ENCODE measurements around the gene C6orf58. TPM values are rescaled to one million over a fixed set of nuclear protein-coding genes. Genes with fewer than 3 reads are reported as not detected.

C6orf58 gene
- total RNA-seq = not detected in 2 replicates

DNA sequence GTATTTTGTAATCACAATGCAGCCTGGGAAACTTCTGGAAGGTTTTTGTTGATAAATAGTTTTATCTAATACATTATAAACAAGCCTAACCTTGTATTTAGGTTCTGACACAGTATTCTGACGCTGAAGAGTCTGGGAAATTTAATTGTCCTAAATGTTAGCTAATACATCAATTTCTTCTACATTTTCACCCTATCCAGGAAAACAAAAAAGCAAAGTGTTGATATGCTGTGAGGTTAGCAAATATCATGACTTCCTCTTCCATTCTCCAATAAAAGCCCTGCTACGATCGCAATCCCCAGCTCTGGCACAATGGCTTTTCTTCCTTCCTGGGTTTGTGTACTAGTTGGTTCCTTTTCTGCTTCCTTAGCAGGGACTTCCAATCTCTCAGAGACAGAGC, at the start of gene C6orf58:
Gene C6orf58, plus strand, starts transcription at position 301 of the 400 bp plus-strand sequence. Its CDS starts 12 bp downstream, at position 313.
- H3K4me1 Mint-ChIP-seq (ENCODE audit: low read depth) = peaks cover 6% of the 10 kb centered on the region
- intact Hi-C loops (cut with micrococcal nuclease) = no loop called here
- peaks cover 11% of the 10 kb centered on the region for H3K27me3 Mint-ChIP-seq (ENCODE audit: low read depth)
- no peaks in the 10 kb centered on the region for H3K9me3 Mint-ChIP-seq
- no peak within 1 kb of the TSS for H3K27ac Mint-ChIP-seq
- H3K36me3 Mint-ChIP-seq (ENCODE audit: low read depth) = no peaks in the 10 kb centered on the region
- H3K4me3 Mint-ChIP-seq (ENCODE audit: low read depth) = no peak within 1 kb of the TSS
- no peak for DNase-seq (ENCODE audit: low spot score)

DNA sequence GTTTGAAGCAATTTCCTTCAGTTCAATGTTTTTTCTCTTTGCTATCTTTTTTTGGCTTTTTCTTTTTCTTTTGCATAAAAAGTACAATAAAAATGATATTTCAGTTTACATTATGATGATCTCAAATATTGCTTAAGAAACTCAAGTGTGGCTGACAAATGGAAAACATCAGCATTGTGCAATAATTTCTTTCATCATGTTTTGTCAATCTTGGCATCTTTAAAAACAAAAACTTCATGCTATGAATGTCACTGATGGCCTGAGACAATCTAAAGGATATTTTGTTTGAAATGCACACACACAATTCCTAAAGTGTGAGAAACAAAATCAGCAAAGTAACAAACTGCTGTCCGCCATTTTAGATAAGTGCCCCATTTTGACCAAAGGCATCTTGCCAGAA, 44.0 kb upstream of the C6orf58 start:
- no peaks in the 10 kb centered on the region for H3K9me3 Mint-ChIP-seq
- no peaks in the 10 kb centered on the region for H3K4me1 Mint-ChIP-seq (ENCODE audit: low read depth)
- no peak for DNase-seq (ENCODE audit: low spot score)
- no peaks in the 10 kb centered on the region for H3K36me3 Mint-ChIP-seq (ENCODE audit: low read depth)
- no peak overlapping the region for H3K27ac Mint-ChIP-seq
- intact Hi-C loops (cut with micrococcal nuclease) = no loop called here
- H3K4me3 Mint-ChIP-seq (ENCODE audit: low read depth) = no peak overlapping the region
- peaks cover 39% of the 10 kb centered on the region for H3K27me3 Mint-ChIP-seq (ENCODE audit: low read depth)

DNA sequence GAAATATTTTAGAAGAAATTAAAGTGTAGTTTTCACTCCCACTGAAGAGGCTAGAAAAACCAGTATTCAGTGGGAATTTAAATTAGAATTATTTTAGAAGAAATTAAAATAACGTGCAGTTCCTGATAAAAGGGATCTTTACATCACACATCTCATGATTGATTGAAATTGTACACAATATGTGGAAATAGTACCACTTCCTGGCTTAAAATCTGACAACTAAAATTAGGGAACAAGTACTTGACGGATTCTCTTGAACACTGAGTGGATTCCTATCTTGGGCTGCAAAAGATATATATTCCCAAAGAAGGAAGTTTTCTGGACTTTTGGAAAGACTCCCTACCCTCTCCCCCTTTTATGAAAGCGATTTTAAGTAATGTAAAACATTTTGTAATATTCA, 43.2 kb upstream of the C6orf58 start:
- Mint-ChIP-seq H3K4me1 (ENCODE audit: low read depth) (no peaks in the 10 kb centered on the region), H3K27ac (no peak overlapping the region), H3K27me3 (ENCODE audit: low read depth) (peaks cover 34% of the 10 kb centered on the region), H3K9me3 (no peaks in the 10 kb centered on the region), H3K36me3 (ENCODE audit: low read depth) (no peaks in the 10 kb centered on the region), H3K4me3 (ENCODE audit: low read depth) (no peak overlapping the region)
- intact Hi-C loops (cut with micrococcal nuclease) = no loop called here
- DNase-seq (ENCODE audit: low spot score) = no peak

DNA sequence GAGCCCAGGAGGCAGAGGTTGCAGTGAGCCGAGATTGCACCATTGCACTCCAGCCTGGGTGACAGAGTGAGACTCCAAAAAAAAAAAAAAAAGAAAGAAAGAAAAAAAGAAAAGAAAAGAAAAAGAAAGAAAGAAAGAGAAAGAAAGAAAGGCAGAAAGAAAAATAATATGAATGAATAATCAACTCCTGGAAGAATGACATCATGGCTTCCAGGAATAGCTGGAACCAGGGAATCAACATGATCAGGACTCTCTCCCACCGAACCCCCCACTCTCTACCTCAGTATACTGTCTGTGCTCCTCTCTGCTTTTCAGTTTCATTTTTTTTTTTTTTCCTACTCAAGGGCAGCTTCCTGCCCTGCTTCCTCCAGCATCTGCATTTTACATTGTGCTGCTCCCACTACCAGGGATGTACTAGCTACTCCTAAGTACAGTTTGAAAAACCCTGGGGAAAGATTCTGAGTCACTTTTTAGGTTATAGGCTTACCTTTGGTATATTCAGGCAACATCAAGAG, 38.2 kb upstream of the C6orf58 start:
- Mint-ChIP-seq H3K36me3 (ENCODE audit: low read depth) (no peaks in the 10 kb centered on the region), H3K4me3 (ENCODE audit: low read depth) (no peak overlapping the region)
- intact Hi-C loops (cut with micrococcal nuclease) = loop anchor here (1.0 to 2.0 kb wide), 5 partner anchors 10 to 352 kb away; partner anchors contain the start of gene MTCL3

DNA sequence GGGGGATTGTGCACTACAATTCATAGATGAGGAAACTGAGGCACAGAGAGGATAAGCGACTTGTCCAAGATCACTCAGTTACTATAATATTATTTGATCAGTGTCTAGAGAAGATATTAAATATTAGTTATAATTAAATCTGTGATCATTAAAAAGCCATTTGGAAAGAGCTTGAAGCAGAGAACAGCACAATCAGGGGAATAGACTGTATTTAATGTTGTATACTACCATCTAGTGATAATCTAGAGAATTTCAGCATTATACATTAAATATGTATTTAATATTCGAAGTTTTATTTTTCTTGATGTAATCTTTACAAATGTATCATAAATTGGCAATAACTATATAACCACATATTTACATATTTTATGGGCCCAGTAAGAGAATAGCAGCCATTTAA, 37.7 kb upstream of the C6orf58 start:
- H3K36me3 Mint-ChIP-seq (ENCODE audit: low read depth) = no peaks in the 10 kb centered on the region
- peaks cover 2% of the 10 kb centered on the region for H3K4me1 Mint-ChIP-seq (ENCODE audit: low read depth)
- peaks cover 22% of the 10 kb centered on the region for H3K27me3 Mint-ChIP-seq (ENCODE audit: low read depth)
- intact Hi-C loops (cut with micrococcal nuclease) = loop anchor here (1.0 to 2.0 kb wide), 4 partner anchors 20 to 352 kb away; partner anchors contain the start of gene MTCL3
- H3K9me3 Mint-ChIP-seq = no peaks in the 10 kb centered on the region
- no peak overlapping the region for H3K27ac Mint-ChIP-seq
- no peak for DNase-seq (ENCODE audit: low spot score)
- no peak overlapping the region for H3K4me3 Mint-ChIP-seq (ENCODE audit: low read depth)

More for the DNA sequence above, 38.2 kb upstream of the C6orf58 start:
- no peak overlapping the region for H3K27ac Mint-ChIP-seq
- peaks cover 25% of the 10 kb centered on the region for H3K27me3 Mint-ChIP-seq (ENCODE audit: low read depth)
- no peaks in the 10 kb centered on the region for H3K9me3 Mint-ChIP-seq
- peaks cover 2% of the 10 kb centered on the region for H3K4me1 Mint-ChIP-seq (ENCODE audit: low read depth)
- DNase-seq (ENCODE audit: low spot score) = no peak

DNA sequence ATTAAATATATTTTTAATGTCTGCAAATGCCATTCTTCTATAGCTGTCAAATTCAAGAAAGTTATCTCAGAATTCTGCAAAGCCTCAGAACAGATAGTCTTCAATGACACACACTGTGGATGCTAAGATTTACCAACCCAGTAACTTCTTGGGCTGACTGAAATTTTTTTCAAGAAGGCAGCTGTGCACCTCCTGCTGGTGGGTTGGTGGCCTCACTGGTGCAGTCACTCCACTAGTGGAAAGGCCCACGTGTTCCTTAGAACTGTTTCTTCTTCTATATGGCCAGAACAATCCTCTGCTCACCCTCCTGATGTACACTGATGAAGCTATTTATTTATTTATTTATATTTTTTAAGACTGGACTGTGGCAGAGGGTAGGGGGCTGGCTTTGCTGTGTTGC, 29.8 kb upstream of the C6orf58 start:
- Mint-ChIP-seq H3K4me1 (ENCODE audit: low read depth) (no peaks in the 10 kb centered on the region), H3K27ac (no peak overlapping the region), H3K4me3 (ENCODE audit: low read depth) (no peak overlapping the region), H3K27me3 (ENCODE audit: low read depth) (peaks cover 29% of the 10 kb centered on the region), H3K36me3 (ENCODE audit: low read depth) (no peaks in the 10 kb centered on the region), H3K9me3 (no peaks in the 10 kb centered on the region)
- no peak for DNase-seq (ENCODE audit: low spot score)
- intact Hi-C loops (cut with micrococcal nuclease) = no loop called here

DNA sequence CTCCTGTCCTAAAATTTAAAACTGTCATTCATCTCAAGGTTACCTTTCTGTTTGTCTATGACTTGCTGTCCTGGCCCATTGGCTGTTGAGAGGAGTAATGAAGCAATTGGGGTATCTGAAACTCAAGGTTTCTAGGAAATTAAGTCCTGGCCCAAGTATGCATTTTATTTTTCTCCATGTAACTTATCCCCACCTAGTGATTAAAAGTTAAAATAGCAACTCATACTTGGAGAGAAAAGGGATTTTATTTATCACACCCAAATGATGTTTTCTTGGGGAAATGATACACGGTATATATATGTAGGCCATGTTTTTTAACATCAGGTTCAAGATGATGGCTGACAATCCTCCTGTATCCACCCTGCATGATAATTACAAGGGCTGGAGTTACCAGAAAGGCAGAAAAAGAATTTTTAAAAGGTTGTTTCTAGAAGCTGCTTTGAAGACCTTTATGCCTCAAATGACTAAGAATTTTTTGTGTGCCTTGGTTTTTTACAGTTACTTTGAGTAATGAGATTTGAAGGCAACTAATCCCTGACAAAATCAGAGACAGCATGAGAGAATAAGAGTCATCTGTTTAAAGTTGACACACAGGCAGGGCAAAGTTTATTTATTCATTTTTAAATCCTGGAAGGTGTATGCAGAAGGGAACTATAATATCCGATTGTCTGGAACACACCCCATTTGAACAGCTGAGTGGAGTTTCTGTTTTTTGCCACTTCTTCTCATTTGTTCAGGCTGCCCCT, 28.9 kb upstream of the C6orf58 start:
- no peaks in the 10 kb centered on the region for H3K9me3 Mint-ChIP-seq
- no peaks in the 10 kb centered on the region for H3K4me1 Mint-ChIP-seq (ENCODE audit: low read depth)
- no peak for DNase-seq (ENCODE audit: low spot score)
- no peak overlapping the region for H3K4me3 Mint-ChIP-seq (ENCODE audit: low read depth)
- H3K36me3 Mint-ChIP-seq (ENCODE audit: low read depth) = no peaks in the 10 kb centered on the region
- H3K27ac Mint-ChIP-seq = no peak overlapping the region
- peaks cover 29% of the 10 kb centered on the region for H3K27me3 Mint-ChIP-seq (ENCODE audit: low read depth)
- intact Hi-C loops (cut with micrococcal nuclease) = no loop called here

DNA sequence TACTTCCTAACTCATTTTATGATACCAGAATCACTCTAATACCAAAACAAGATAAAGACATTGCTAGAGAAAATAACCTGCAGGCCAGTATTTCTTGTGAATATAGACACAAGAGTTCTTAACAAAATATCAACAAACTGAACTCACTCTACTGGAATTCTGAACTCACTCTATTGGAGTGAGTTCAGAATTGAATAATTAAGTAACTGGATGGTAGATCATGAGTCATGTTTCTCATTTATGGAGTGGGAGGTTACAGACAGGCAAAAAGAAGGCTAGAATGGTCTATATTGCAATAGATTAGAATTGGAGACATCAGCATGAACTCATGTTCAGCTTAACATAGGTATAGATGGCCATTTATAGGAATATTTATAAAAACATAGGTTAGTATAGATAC, 26.6 kb upstream of the C6orf58 start:
- DNase-seq (ENCODE audit: low spot score) = no peak
- Mint-ChIP-seq H3K4me1 (ENCODE audit: low read depth) (no peaks in the 10 kb centered on the region), H3K27me3 (ENCODE audit: low read depth) (peaks cover 26% of the 10 kb centered on the region), H3K9me3 (no peaks in the 10 kb centered on the region), H3K4me3 (ENCODE audit: low read depth) (no peak overlapping the region), H3K27ac (no peak overlapping the region), H3K36me3 (ENCODE audit: low read depth) (no peaks in the 10 kb centered on the region)
- intact Hi-C loops (cut with micrococcal nuclease) = loop anchor here (5.0 kb wide), 1 partner anchor 92 kb away; no protein-coding TSS in a partner anchor

DNA sequence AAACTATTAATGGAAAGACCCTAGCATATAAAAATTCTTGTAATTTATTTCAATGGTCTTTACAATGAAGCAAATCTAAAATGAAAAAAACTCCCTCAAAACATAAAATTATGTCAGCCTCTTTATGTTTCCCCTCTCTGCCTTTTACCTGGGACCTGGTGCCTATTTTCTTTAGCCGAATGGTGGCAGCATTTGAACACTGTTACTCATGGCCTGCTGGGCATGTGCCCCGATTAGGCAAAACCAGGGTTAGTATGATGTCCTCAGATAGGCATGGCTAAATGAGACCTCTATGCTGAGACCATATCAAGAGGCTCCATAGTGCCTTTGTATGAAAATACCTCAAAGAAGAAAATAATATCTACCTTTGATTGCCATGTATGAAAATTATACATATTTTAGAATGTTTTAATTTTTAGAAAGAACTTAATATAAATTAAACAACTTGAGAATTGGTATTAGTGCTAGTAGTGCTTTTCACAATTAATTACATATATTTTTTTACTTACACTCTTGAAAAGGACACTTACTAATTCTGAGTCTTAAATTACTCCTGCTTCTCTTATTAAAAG, 22.5 kb upstream of the C6orf58 start:
- Mint-ChIP-seq H3K9me3 (no peaks in the 10 kb centered on the region), H3K27ac (no peak overlapping the region), H3K4me1 (ENCODE audit: low read depth) (no peaks in the 10 kb centered on the region), H3K4me3 (ENCODE audit: low read depth) (no peak overlapping the region), H3K36me3 (ENCODE audit: low read depth) (no peaks in the 10 kb centered on the region), H3K27me3 (ENCODE audit: low read depth) (peaks cover 22% of the 10 kb centered on the region)
- intact Hi-C loops (cut with micrococcal nuclease) = loop anchor here (5.0 kb wide), 1 partner anchor 88 kb away; no protein-coding TSS in a partner anchor
- no peak for DNase-seq (ENCODE audit: low spot score)

DNA sequence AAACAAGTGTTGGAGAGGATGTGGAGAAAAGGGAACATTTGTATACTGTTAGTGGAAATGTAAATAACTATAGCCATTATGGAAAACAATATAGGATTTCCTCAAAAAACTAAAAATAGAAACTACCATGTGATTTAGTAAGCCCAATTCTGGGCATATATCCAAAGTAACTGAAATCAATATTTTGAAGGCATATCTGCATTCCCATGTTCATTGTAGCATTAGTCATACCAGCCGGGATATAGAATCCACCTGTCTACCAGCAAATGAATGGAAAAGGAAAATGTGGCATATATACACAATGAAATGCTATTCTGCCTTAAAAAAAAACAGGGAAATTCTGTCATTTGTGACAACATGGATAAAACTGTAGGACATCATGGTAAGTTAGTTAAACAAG, 15.3 kb upstream of the C6orf58 start:
- no peak for DNase-seq (ENCODE audit: low spot score)
- no peaks in the 10 kb centered on the region for H3K36me3 Mint-ChIP-seq (ENCODE audit: low read depth)
- no peaks in the 10 kb centered on the region for H3K9me3 Mint-ChIP-seq
- H3K27me3 Mint-ChIP-seq (ENCODE audit: low read depth) = peaks cover 9% of the 10 kb centered on the region
- H3K4me3 Mint-ChIP-seq (ENCODE audit: low read depth) = no peak overlapping the region
- intact Hi-C loops (cut with micrococcal nuclease) = no loop called here
- no peak overlapping the region for H3K27ac Mint-ChIP-seq
- no peaks in the 10 kb centered on the region for H3K4me1 Mint-ChIP-seq (ENCODE audit: low read depth)

DNA sequence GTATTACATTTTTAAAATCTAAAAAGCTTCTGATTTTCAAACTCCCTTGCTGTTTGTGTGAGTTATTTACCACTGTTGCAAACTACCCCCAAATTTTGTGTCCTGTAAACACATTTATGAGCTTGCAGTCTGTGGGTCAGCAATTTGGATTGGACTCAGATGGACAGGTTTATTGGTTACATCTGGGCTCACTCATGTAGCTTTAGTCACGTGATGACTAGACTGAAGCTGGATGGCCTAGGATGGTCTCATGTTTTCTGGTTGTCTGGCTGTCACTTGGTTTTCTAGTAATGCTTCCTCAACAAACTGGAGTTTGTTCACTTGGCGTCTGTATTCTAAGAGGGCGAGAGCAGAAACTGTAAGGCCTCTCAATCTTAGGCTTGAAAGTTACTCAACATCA, 12.2 kb upstream of the C6orf58 start:
- H3K4me1 Mint-ChIP-seq (ENCODE audit: low read depth) = no peaks in the 10 kb centered on the region
- no peaks in the 10 kb centered on the region for H3K9me3 Mint-ChIP-seq
- no peak for DNase-seq (ENCODE audit: low spot score)
- no peak overlapping the region for H3K27ac Mint-ChIP-seq
- H3K4me3 Mint-ChIP-seq (ENCODE audit: low read depth) = no peak overlapping the region
- peaks cover 9% of the 10 kb centered on the region for H3K27me3 Mint-ChIP-seq (ENCODE audit: low read depth)
- intact Hi-C loops (cut with micrococcal nuclease) = no loop called here
- H3K36me3 Mint-ChIP-seq (ENCODE audit: low read depth) = no peaks in the 10 kb centered on the region

DNA sequence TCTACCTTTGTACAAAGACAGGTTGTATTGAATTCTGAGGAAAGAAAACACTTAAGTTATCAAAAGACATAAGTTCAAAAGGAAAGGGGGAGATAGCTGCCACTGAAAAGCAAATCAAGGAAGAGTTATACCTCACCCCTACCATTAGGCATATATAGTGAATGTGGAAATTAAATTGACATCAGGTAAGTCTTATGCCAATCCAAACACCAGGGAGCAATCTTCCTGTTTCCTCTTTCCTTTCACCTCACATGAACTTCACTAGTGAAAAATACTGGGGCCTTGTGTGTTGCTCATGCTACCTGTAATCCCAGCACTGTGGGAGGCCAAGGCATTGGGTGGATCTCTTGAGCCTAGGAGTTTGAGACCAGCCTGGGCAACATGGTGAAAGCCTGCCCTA, 10.9 kb upstream of the C6orf58 start:
- Mint-ChIP-seq H3K9me3 (no peaks in the 10 kb centered on the region), H3K4me1 (ENCODE audit: low read depth) (peaks cover 6% of the 10 kb centered on the region), H3K27me3 (ENCODE audit: low read depth) (peaks cover 5% of the 10 kb centered on the region), H3K27ac (no peak overlapping the region), H3K36me3 (ENCODE audit: low read depth) (no peaks in the 10 kb centered on the region), H3K4me3 (ENCODE audit: low read depth) (no peak overlapping the region)
- DNase-seq (ENCODE audit: low spot score) = no peak
- intact Hi-C loops (cut with micrococcal nuclease) = no loop called here

DNA sequence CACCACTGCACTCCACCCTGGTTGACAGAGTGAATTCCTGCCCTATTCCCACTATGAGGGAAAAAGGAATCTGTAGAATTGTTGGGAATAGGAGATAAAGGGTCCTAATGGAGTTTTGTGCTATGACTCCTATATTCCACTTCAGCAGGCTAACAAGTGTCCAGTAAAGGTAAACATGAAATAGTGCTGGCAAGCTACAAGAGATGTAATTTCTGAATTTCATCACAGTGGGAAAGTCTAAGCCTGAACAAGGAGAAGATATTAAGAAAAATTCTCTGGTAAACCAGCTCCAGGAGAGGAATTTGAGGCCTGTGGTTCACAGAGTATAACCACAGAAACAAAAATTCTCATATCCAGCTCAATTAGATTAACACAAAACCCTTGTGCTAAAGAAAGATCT, 10.3 kb upstream of the C6orf58 start:
- Mint-ChIP-seq H3K4me1 (ENCODE audit: low read depth) (peaks cover 10% of the 10 kb centered on the region), H3K9me3 (no peaks in the 10 kb centered on the region), H3K27me3 (ENCODE audit: low read depth) (peaks cover 3% of the 10 kb centered on the region), H3K4me3 (ENCODE audit: low read depth) (no peak overlapping the region), H3K27ac (no peak overlapping the region), H3K36me3 (ENCODE audit: low read depth) (no peaks in the 10 kb centered on the region)
- intact Hi-C loops (cut with micrococcal nuclease) = no loop called here
- no peak for DNase-seq (ENCODE audit: low spot score)
